Keratinocyte (primary cell): Measurements from ENCODE around the gene TTLL13. TPM values are rescaled to one million over a fixed set of nuclear protein-coding genes. Genes with fewer than 3 reads are reported as not detected.

ENCODE experiments used
- DNase-seq: peaks from one replicate; pipeline ENCODE4 v3.0.0-alpha.2; 2011; ENCODE audit warnings: low read depth, missing footprints, low spot score
- FAIRE-seq: peaks from 2 replicates; lab custom pipeline; 2011; peaks lifted over from hg19 to GRCh38; lab: Jason Lieb, UNC
- H2AFZ ChIP-seq: 2 replicates; pipeline ENCODE4 v1.6.0; 2012; ENCODE audit warnings: low read length, control low read depth, inconsistent platforms; ENCODE audit not compliant: control insufficient read depth
- H3K27ac ChIP-seq: 2 replicates; pipeline ENCODE4 v1.5.1; 2011; ENCODE audit warnings: low read length; ENCODE audit not compliant: control insufficient read depth, insufficient read depth
- H3K27me3 ChIP-seq: 3 replicates; pipeline ENCODE4 v1.6.0; 2011; ENCODE audit warnings: low read length; ENCODE audit not compliant: control insufficient read depth, insufficient read depth; ENCODE audit errors: extremely low read depth
- H3K36me3 ChIP-seq, 2 experiments: 2 replicates in 1 of 2; 3 replicates in 1 of 2; pipeline ENCODE4 v1.5.1; 2011; ENCODE audit warnings: low read length in 2 of 2, mild to moderate bottlenecking in 1 of 2; ENCODE audit not compliant: control insufficient read depth in 2 of 2, insufficient read depth in 2 of 2; ENCODE audit errors: extremely low read depth in 1 of 2
- H3K4me1 ChIP-seq: 3 replicates; pipeline ENCODE4 v1.5.1; 2011; ENCODE audit warnings: low read length; ENCODE audit not compliant: control insufficient read depth, insufficient read depth; ENCODE audit errors: extremely low read depth
- H3K4me2 ChIP-seq: 3 replicates; pipeline ENCODE4 v1.6.0; 2011; ENCODE audit warnings: low read depth, low read length; ENCODE audit not compliant: control insufficient read depth, insufficient read depth; ENCODE audit errors: extremely low read depth
- H3K4me3 ChIP-seq, 3 experiments: fragments of 200-600 bp in 1 of 3; sonication (generic) in 1 of 3; 2 replicates in 2 of 3; 3 replicates in 1 of 3; pipeline ENCODE4 v1.5.1; 2011 to 2016; ENCODE audit warnings: low read length in 3 of 3, mild to moderate bottlenecking in 3 of 3, control low read depth in 2 of 3, inconsistent platforms in 1 of 3, low read depth in 1 of 3, mixed read lengths in 1 of 3, mixed run types in 1 of 3, moderate library complexity in 1 of 3; ENCODE audit not compliant: control insufficient read depth in 2 of 3, insufficient read depth in 2 of 3; ENCODE audit errors: extremely low read depth in 1 of 3
- H3K79me2 ChIP-seq: 2 replicates; pipeline ENCODE4 v1.6.0; 2012; ENCODE audit warnings: low read length; ENCODE audit not compliant: control insufficient read depth, insufficient read depth
- H3K9ac ChIP-seq: 3 replicates; pipeline ENCODE4 v1.6.0; 2011; ENCODE audit warnings: low read length; ENCODE audit not compliant: control insufficient read depth, insufficient read depth; ENCODE audit errors: extremely low read depth
- H3K9me1 ChIP-seq: 3 replicates; pipeline ENCODE4 v1.6.0; 2011; ENCODE audit warnings: low read length; ENCODE audit not compliant: control insufficient read depth, insufficient read depth; ENCODE audit errors: extremely low read depth
- H3K9me3 ChIP-seq: 2 replicates; pipeline ENCODE4 v1.5.1; 2012; ENCODE audit warnings: low read depth, low read length; ENCODE audit not compliant: control insufficient read depth
- H4K20me1 ChIP-seq: 3 replicates; pipeline ENCODE4 v1.6.0; 2011; ENCODE audit warnings: low read length; ENCODE audit not compliant: control insufficient read depth, insufficient read depth; ENCODE audit errors: extremely low read depth
- CTCF ChIP-seq, 3 experiments: IDR thresholded peaks in 1 of 3; conservative IDR thresholded peaks in 1 of 3; optimal IDR thresholded peaks in 1 of 3; 2 replicates in 2 of 3; 3 replicates in 1 of 3; pipeline versions ENCODE3 to v1.5.1; 2011; ENCODE audit warnings: low read length in 3 of 3, mild to moderate bottlenecking in 3 of 3, moderate library complexity in 2 of 3, control low read depth in 1 of 3, inconsistent platforms in 1 of 3; ENCODE audit not compliant: insufficient read depth in 2 of 3; ENCODE audit errors: extremely low read depth in 1 of 3
- EZH2 ChIP-seq: IDR thresholded peaks from one replicate; pipeline ENCODE4 v1.6.1; 2012; ENCODE audit warnings: inconsistent platforms, mild to moderate bottlenecking, low read length, moderate library complexity
- dilution Hi-C: fragments of 300-500 bp; cut with MboI; formaldehyde crosslinking; loops from one replicate; pipeline ENCODE4 v1.7.0; 2020; ENCODE audit warnings: low sequenced_read_pairs; ENCODE audit not compliant: extremely low pct_ligation_motif_present
- polyA minus RNA-seq, 3 experiments: library from RNA; depleted of rRNA, polyadenylated mRNA; stranded (reverse); fragments of >200 nt; gene quantifications; 1 replicate in 1 of 3; 2 replicates in 1 of 3; 3 replicates in 1 of 3; pipeline ENCODE4 v1.2.3, GENCODE V29; 2011
- polyA plus RNA-seq, 5 experiments: library from polyadenylated mRNA; depleted of rRNA in 3 of 5; stranded (reverse) in 3 of 5; stranded (forward) in 1 of 5; unstranded in 1 of 5; fragments of >200 nt; gene quantifications; 1 replicate in 1 of 5; 2 replicates in 3 of 5; 3 replicates in 1 of 5; pipeline versions ENCODE4 v1.2.1 to v1.2.3, GENCODE V29; 2011 to 2012; ENCODE audit warnings: missing spikeins in 2 of 5, low read depth in 1 of 5, low replicate concordance in 1 of 5

The TTLL13 gene
- polyA plus RNA-seq (0.05 to 0.09 TPM (median 0.07 TPM) in 3 replicates), polyA minus RNA-seq (0.22 TPM in 1 of 3 replicates, not detected in the others)
- not detected for polyA plus RNA-seq (2011; ENCODE audit: low read depth)
- polyA plus RNA-seq (2011; cell fraction: cytosol; rRNA removed), result 0.05 and 0.10 TPM in 2 replicates
- polyA plus RNA-seq (2011; cell fraction: nucleus; rRNA removed), result 0.07 and 0.22 TPM in 2 replicates
- polyA plus RNA-seq (2012; ENCODE audit: low replicate concordance), result not detected in 2 replicates
- not detected for polyA minus RNA-seq (2011; cell fraction: cytosol; rRNA and poly(A)+ RNA removed)
- polyA minus RNA-seq (2011; cell fraction: nucleus; rRNA and poly(A)+ RNA removed), result not detected in 2 replicates

GRCh38 chr15:90249203-90249863 is at the start of gene TTLL13:
Gene TTLL13 (plus strand): TSS chr15:90249556. CDS start chr15:90250631, 1,075 bp downstream.
- no peaks in the 10 kb centered on the region for H3K9me1 ChIP-seq
- H3K4me3 ChIP-seq, result peak within 1 kb of the TSS; percentile 48 to 68 (median 65)
- FAIRE-seq (no peak), DNase-seq (no peak)
- no peaks in the 10 kb centered on the region for H3K79me2 ChIP-seq
- H4K20me1 ChIP-seq, result no peaks in the 10 kb centered on the region
- no peaks in the 10 kb centered on the region for H3K27me3 ChIP-seq
- H3K4me2 ChIP-seq, result peak within 1 kb of the TSS; percentile 89
- peak within 1 kb of the TSS; percentile 71 for H3K9ac ChIP-seq
- TF ChIP-seq EZH2, result no peak
- no peak for TF ChIP-seq CTCF (optimal IDR thresholded peaks at IDR 0.05 in 1 of 3, IDR thresholded peaks at IDR 0.05 in 1 of 3, conservative IDR thresholded peaks at IDR 0.05 in 1 of 3; ENCODE audit: extremely low read depth in 1 of 3, insufficient read depth in 2 of 3, low read length in 3 of 3)
- dilution Hi-C loops, result no loop called here
- no peaks in the 10 kb centered on the region for H3K36me3 ChIP-seq
- H3K4me1 ChIP-seq, result no peaks in the 10 kb centered on the region
- no peaks in the 10 kb centered on the region for H3K9me3 ChIP-seq
- H2AFZ ChIP-seq, result peak within 1 kb of the TSS; percentile 90
- no peak within 1 kb of the TSS for H3K27ac ChIP-seq

GRCh38 chr15:90200534-90201129 is 48.7 kb upstream of the TTLL13 start:
- TF ChIP-seq CTCF (optimal IDR thresholded peaks at IDR 0.05 in 1 of 3, IDR thresholded peaks at IDR 0.05 in 1 of 3, conservative IDR thresholded peaks at IDR 0.05 in 1 of 3; ENCODE audit: extremely low read depth in 1 of 3, insufficient read depth in 2 of 3, low read length in 3 of 3) (no peak), EZH2 (no peak)
- no peaks in the 10 kb centered on the region for H3K27me3 ChIP-seq
- peak overlapping the region; percentile 67 for H3K27ac ChIP-seq
- FAIRE-seq (no peak), DNase-seq (no peak)
- peaks cover 6 to 23% of the 10 kb centered on the region in 2 experiments for H3K36me3 ChIP-seq
- H3K4me1 ChIP-seq, result peaks cover 40% of the 10 kb centered on the region
- H3K4me3 ChIP-seq, result peak overlapping the region; percentile 81 to 99 (median 82)
- peaks cover 56% of the 10 kb centered on the region for H3K79me2 ChIP-seq
- peaks cover 8% of the 10 kb centered on the region for H3K9me1 ChIP-seq
- H4K20me1 ChIP-seq, result peaks cover 3% of the 10 kb centered on the region
- no peak overlapping the region for H2AFZ ChIP-seq
- H3K4me2 ChIP-seq, result peak overlapping the region; percentile 94
- H3K9ac ChIP-seq, result peak overlapping the region; percentile 80
- no peaks in the 10 kb centered on the region for H3K9me3 ChIP-seq
- dilution Hi-C loops, result no loop called here
